HEK293 (cell line): ENCODE measurements around the gene CLCF1.
A peak's percentile ranks its signal among the peaks of the same experiment; 100 is the strongest.

ENCODE experiments used
- CTCF ChIA-PET: fragments of 350-600 bp; formaldehyde crosslinking; extraction: SDS; loops from one replicate; lab custom pipeline; 2021; ENCODE audit warnings: antibody characterized with exemption; lab: Yijun Ruan, JAX
- POLR2A ChIA-PET: fragments of 300-600 bp; formaldehyde crosslinking; extraction: SDS; loops from one replicate; lab custom pipeline; 2020; ENCODE audit warnings: antibody characterized with exemption, inconsistent platforms; lab: Yijun Ruan, JAX
- H3K27ac ChIP-seq: fragments of 200-500 bp; sonication (Bioruptor generic); 2 replicates; pipeline ENCODE4 v1.5.1; 2014; ENCODE audit warnings: low read depth, low read length, control low read depth, inconsistent platforms; ENCODE audit errors: extremely low read depth
- H3K36me3 ChIP-seq, 2 experiments: fragments of 200-500 bp in 1 of 2; sonication (Bioruptor generic) in 1 of 2; 1 replicate in 1 of 2; 2 replicates in 1 of 2; pipeline ENCODE4 v1.5.1; 2014 to 2017; ENCODE audit warnings: inconsistent platforms in 2 of 2, low read length in 2 of 2; ENCODE audit not compliant: control insufficient read depth in 2 of 2, insufficient read depth in 1 of 2
- H3K4me1 ChIP-seq: fragments of 200-500 bp; sonication (Bioruptor generic); 2 replicates; pipeline ENCODE4 v1.5.1; 2014; ENCODE audit warnings: mild to moderate bottlenecking, low read length, inconsistent platforms; ENCODE audit not compliant: control insufficient read depth, insufficient read depth
- H3K4me3 ChIP-seq: 2 replicates; pipeline ENCODE4 v1.5.1; 2011; ENCODE audit warnings: low read depth, mild to moderate bottlenecking, control low read depth, low read length, moderate library complexity
- H3K9me3 ChIP-seq: fragments of 200-500 bp; sonication (Bioruptor generic); 2 replicates; pipeline ENCODE4 v1.5.1; 2014; ENCODE audit warnings: low read depth, low read length, inconsistent platforms; ENCODE audit not compliant: control insufficient read depth, insufficient read depth
- BCL11A ChIP-seq: fragments of 450-650 bp; formaldehyde crosslinking; IDR thresholded peaks from 2 replicates; pipeline ENCODE4 v1.5.1; 2016; ENCODE audit warnings: low read depth, missing biosample characterization, missing genetic modification characterization
- CTCF ChIP-seq: fragments of 450-650 bp; formaldehyde crosslinking; IDR thresholded peaks from 2 replicates; pipeline ENCODE4 v1.5.1; 2016; ENCODE audit warnings: missing biosample characterization, missing genetic modification characterization
- GFI1B ChIP-seq: fragments of 450-650 bp; formaldehyde crosslinking; IDR thresholded peaks from 2 replicates; pipeline ENCODE4 v1.5.1; 2016; ENCODE audit warnings: missing biosample characterization, missing genetic modification characterization
- HIC1 ChIP-seq: fragments of 450-650 bp; formaldehyde crosslinking; IDR thresholded peaks from 2 replicates; pipeline ENCODE4 v1.5.1; 2016; ENCODE audit warnings: missing biosample characterization, missing genetic modification characterization
- KLF1 ChIP-seq: fragments of 450-650 bp; formaldehyde crosslinking; IDR thresholded peaks from 2 replicates; pipeline ENCODE4 v1.5.1; 2016; ENCODE audit warnings: missing biosample characterization, missing genetic modification characterization
- KLF7 ChIP-seq: fragments of 450-650 bp; formaldehyde crosslinking; IDR thresholded peaks from 2 replicates; pipeline ENCODE4 v1.5.1; 2016; ENCODE audit warnings: missing biosample characterization, missing genetic modification characterization, borderline replicate concordance
- KLF8 ChIP-seq: fragments of 450-650 bp; formaldehyde crosslinking; IDR thresholded peaks from 2 replicates; pipeline ENCODE4 v1.5.1; 2016; ENCODE audit warnings: missing biosample characterization, missing genetic modification characterization
- PATZ1 ChIP-seq: fragments of 450-650 bp; formaldehyde crosslinking; IDR thresholded peaks from 2 replicates; pipeline ENCODE4 v1.5.1; 2016; ENCODE audit warnings: missing biosample characterization, missing genetic modification characterization
- SCRT1 ChIP-seq: fragments of 450-650 bp; formaldehyde crosslinking; IDR thresholded peaks from 2 replicates; pipeline ENCODE4 v1.5.1; 2016; ENCODE audit warnings: missing biosample characterization, missing genetic modification characterization, borderline replicate concordance
- SCRT2 ChIP-seq: fragments of 450-650 bp; formaldehyde crosslinking; IDR thresholded peaks from 2 replicates; pipeline ENCODE4 v1.5.1; 2016; ENCODE audit warnings: missing biosample characterization, missing genetic modification characterization
- SETDB1 ChIP-seq: IDR thresholded peaks from one replicate; pipeline ENCODE4 v1.6.1; 2017; ENCODE audit warnings: mild to moderate bottlenecking, low read length, moderate library complexity, mixed read lengths; ENCODE audit not compliant: insufficient read length
- ZBTB21 ChIP-seq: fragments of 450-650 bp; formaldehyde crosslinking; IDR thresholded peaks from 2 replicates; pipeline ENCODE4 v1.5.1; 2017; ENCODE audit warnings: missing biosample characterization, missing genetic modification characterization
- ZNF2 ChIP-seq: fragments of 450-650 bp; formaldehyde crosslinking; IDR thresholded peaks from 2 replicates; pipeline ENCODE4 v1.5.1; 2016; ENCODE audit warnings: missing biosample characterization, missing genetic modification characterization
- ZNF266 ChIP-seq: fragments of 450-650 bp; formaldehyde crosslinking; IDR thresholded peaks from 2 replicates; pipeline ENCODE4 v1.5.1; 2016; ENCODE audit warnings: missing biosample characterization, missing genetic modification characterization, low read depth
- ZNF341 ChIP-seq: fragments of 450-650 bp; formaldehyde crosslinking; IDR thresholded peaks from 2 replicates; pipeline ENCODE4; 2016; ENCODE audit warnings: low read depth, missing biosample characterization, missing genetic modification characterization
- ZNF544 ChIP-seq: fragments of 450-650 bp; formaldehyde crosslinking; IDR thresholded peaks from 2 replicates; pipeline ENCODE4 v1.5.0; 2017; ENCODE audit warnings: missing biosample characterization, missing genetic modification characterization
- ZNF596 ChIP-seq: fragments of 450-650 bp; IDR thresholded peaks from 2 replicates; pipeline ENCODE4 v1.5.0; 2018; ENCODE audit warnings: missing biosample characterization, mild to moderate bottlenecking, missing genetic modification characterization, moderate library complexity
- ZNF600 ChIP-seq: fragments of 450-650 bp; formaldehyde crosslinking; IDR thresholded peaks from 2 replicates; pipeline ENCODE4 v1.5.1; 2016; ENCODE audit warnings: missing biosample characterization, missing genetic modification characterization
- ZNF610 ChIP-seq: fragments of 450-650 bp; formaldehyde crosslinking; IDR thresholded peaks from 2 replicates; pipeline ENCODE4 v1.5.1; 2016; ENCODE audit warnings: missing biosample characterization, missing genetic modification characterization, borderline replicate concordance
- ZNF654 ChIP-seq: fragments of 450-650 bp; formaldehyde crosslinking; IDR thresholded peaks from 2 replicates; pipeline ENCODE4 v1.5.1; 2016; ENCODE audit warnings: low read depth, missing biosample characterization, missing genetic modification characterization
- ZNF792 ChIP-seq: fragments of 450-650 bp; formaldehyde crosslinking; IDR thresholded peaks from 2 replicates; pipeline ENCODE4 v1.5.1; 2016; ENCODE audit warnings: missing biosample characterization, missing genetic modification characterization

Gene CLCF1

GRCh38 chr11:67390947-67391303 is 17.5 kb upstream of the CLCF1 start (continued):
- peak; percentile 89 for TF ChIP-seq KLF1 (tag by site-specific recombination)
- no peak for TF ChIP-seq ZNF610 (tag by site-specific recombination)
- no peak for TF ChIP-seq KLF7
- no peak for TF ChIP-seq ZNF2 (tag by site-specific recombination)
- no peak for TF ChIP-seq GFI1B (tag by site-specific recombination)
- TF ChIP-seq ZNF596 (tag by site-specific recombination) = no peak
- TF ChIP-seq ZNF341 (tag by site-specific recombination) = no peak
- no peak for TF ChIP-seq ZNF600 (tag by site-specific recombination)
- no peak for TF ChIP-seq ZNF266
- no peak for TF ChIP-seq ZBTB21 (tag by site-specific recombination)
- no peak for TF ChIP-seq ZNF544 (tag by site-specific recombination)
- no peak for TF ChIP-seq ZNF792
- TF ChIP-seq, all 188 proteins: peak for 9

GRCh38 chr11:67389477-67389876 is 16.1 kb upstream of the CLCF1 start:
- Histone ChIP-seq H3K4me3 (no peak overlapping the region), H3K9me3 (no peaks in the 10 kb centered on the region), H3K4me1 (0 out of 2 replicates have a peak, but pooled peaks cover 3% of the 10 kb centered on the region), H3K36me3 (peaks cover 0 to 13% of the 10 kb centered on the region in 2 experiments; a peak in 1 of 3 replicates), H3K27ac (no peak overlapping the region)
- ChIA-PET POLR2A (interaction anchor here (1.0 to 1.9 kb wide), 2 partner anchors 12 to 43 kb away, joined by 3 to 9 read pairs; partner anchors contain the start of gene PPP1CA), CTCF (interaction anchor here (0.5 to 25.6 kb wide), 9 partner anchors 8 to 80 kb away, joined by 3 to 898 read pairs (median 4); partner anchors contain the start of genes CLCF1, POLD4, PPP1CA and TMEM134)
- peak; percentile 43; the same call in 1 of the 2 replicates for TF ChIP-seq KLF8 (tag by site-specific recombination)
- TF ChIP-seq SCRT2 = peak; percentile 85
- peak; percentile 56 for TF ChIP-seq CTCF
- TF ChIP-seq BCL11A = no peak
- no peak for TF ChIP-seq PATZ1
- TF ChIP-seq SETDB1 = no peak
- TF ChIP-seq HIC1 (tag by site-specific recombination) = peak; percentile 65
- TF ChIP-seq ZNF654 (tag by site-specific recombination) = 0 out of 2 replicates have a peak, but pooled peaks have one; percentile 16
- peak; percentile 69; the same call in 1 of the 2 replicates for TF ChIP-seq SCRT1 (tag by site-specific recombination)
